Keratinocyte (primary cell): ENCODE data around the gene CFAP77.

Source experiments
- EZH2 ChIP-seq: IDR thresholded peaks from one replicate; pipeline ENCODE4 v1.6.1; 2012; ENCODE audit warnings: inconsistent platforms, mild to moderate bottlenecking, low read length, moderate library complexity
- TF ChIP-seq, protein P1 (sequence below), 3 experiments: IDR thresholded peaks in 1 of 3; conservative IDR thresholded peaks in 1 of 3; optimal IDR thresholded peaks in 1 of 3; 2 replicates in 2 of 3; 3 replicates in 1 of 3; pipeline versions ENCODE3 to v1.5.1; 2011; ENCODE audit warnings: low read length in 3 of 3, mild to moderate bottlenecking in 3 of 3, moderate library complexity in 2 of 3, control low read depth in 1 of 3, inconsistent platforms in 1 of 3; ENCODE audit not compliant: insufficient read depth in 2 of 3; ENCODE audit errors: extremely low read depth in 1 of 3

DNA sequence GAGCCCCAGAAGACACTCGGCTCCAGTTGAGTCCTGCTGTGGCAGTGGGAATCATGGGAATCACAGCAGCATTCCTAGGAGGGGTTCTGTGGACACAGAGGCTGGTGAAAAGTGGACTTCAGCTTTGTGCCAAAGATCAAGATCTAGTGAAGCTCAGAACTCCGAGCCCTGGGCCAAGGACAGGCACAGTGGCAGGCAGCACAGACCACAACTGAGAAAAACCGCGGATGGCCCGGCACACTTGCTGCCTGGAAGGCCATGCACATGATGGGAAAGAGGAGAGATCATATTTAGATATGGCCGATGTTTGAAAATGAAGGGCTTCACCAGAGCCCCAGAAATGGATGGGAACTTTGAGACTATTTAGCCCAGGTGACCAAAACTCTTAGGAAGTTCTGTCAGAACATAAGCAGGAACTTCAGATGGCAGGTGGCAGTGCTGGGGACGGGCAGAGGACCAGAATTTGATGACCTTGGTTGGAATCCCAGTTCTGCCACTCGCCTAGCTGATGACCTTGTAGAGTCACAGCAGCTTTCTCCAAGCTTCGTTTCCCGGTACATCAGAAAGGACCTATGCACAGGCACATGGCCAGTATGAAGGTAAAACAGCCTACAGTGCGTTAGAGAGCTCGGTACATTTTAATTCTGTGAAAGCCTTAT, 190.4 kb downstream of the CFAP77 start:
- TF ChIP-seq EZH2: no peak
- TF ChIP-seq, protein P1, sequence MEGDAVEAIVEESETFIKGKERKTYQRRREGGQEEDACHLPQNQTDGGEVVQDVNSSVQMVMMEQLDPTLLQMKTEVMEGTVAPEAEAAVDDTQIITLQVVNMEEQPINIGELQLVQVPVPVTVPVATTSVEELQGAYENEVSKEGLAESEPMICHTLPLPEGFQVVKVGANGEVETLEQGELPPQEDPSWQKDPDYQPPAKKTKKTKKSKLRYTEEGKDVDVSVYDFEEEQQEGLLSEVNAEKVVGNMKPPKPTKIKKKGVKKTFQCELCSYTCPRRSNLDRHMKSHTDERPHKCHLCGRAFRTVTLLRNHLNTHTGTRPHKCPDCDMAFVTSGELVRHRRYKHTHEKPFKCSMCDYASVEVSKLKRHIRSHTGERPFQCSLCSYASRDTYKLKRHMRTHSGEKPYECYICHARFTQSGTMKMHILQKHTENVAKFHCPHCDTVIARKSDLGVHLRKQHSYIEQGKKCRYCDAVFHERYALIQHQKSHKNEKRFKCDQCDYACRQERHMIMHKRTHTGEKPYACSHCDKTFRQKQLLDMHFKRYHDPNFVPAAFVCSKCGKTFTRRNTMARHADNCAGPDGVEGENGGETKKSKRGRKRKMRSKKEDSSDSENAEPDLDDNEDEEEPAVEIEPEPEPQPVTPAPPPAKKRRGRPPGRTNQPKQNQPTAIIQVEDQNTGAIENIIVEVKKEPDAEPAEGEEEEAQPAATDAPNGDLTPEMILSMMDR (optimal IDR thresholded peaks at IDR 0.05 in 1 of 3, IDR thresholded peaks at IDR 0.05 in 1 of 3, conservative IDR thresholded peaks at IDR 0.05 in 1 of 3; ENCODE audit: extremely low read depth in 1 of 3, insufficient read depth in 2 of 3, low read length in 3 of 3): no peak
